ENCODE measurements around the gene C14orf180.

C14orf180 gene

DNA sequence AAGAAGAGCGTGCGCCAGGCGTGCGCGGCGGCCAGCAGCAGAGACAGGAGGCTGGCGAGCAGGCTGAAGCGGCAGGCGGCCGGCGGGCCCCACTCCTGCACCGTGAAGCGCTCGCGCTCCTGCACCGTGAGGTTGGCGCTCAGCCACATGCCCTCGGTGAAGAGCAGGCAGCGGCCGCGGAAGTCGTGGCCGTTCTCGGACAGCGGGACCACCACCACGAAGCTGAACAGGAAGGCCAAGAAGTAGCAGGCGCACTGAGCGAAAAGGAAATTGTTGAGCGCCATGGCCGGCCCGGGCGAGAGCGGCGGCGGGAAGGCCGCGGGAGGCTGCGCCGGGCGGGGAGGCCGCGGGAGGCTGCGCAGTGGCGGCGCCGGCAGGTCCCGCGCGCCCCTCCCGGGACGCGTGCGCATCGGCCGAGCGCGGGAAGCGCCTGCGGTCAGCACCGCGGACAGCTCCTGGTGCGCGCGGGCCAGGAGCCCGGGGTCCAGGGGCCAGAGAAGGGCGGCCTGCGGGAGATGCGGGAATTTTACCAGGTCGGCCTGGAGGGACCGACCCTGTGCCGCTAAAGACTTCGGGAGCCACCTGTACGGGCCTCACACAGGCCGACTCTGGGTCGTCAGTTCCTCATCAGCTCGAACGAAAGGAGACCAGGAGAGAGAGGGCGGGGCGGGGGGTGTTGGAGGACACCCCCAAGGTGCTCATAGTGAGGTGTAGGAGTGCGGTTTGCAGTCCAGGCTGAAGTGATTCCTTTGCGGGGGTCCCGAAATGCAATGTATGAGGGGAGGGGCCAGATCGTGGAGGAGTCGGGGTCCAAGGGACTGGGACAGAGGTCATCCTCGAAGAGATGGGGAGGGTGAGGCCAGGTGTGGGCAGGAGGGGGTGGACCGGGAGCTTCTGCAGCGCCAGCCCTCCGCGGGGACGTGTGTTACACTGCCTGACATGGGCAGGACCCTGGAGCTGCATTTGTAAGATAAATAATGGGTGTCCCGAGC, 25.2 kb downstream of the C14orf180 start, which contains the start of gene TMEM179:
Gene TMEM179, minus strand, starts transcription at position 315 of the 992 bp plus-strand sequence. Its CDS starts 31 bp downstream, at position 284.
- DNase-seq = no peak
- Histone ChIP-seq H3K27me3 (no peaks in the 10 kb centered on the region), H3K4me1 (peaks cover 22% of the 10 kb centered on the region), H3K4me3 (ENCODE audit: low read depth, low read length) (no peak within 1 kb of the TSS), H3K9me3 (no peaks in the 10 kb centered on the region), H3K36me3 (no peaks in the 10 kb centered on the region)
- TF ChIP-seq, protein P1, sequence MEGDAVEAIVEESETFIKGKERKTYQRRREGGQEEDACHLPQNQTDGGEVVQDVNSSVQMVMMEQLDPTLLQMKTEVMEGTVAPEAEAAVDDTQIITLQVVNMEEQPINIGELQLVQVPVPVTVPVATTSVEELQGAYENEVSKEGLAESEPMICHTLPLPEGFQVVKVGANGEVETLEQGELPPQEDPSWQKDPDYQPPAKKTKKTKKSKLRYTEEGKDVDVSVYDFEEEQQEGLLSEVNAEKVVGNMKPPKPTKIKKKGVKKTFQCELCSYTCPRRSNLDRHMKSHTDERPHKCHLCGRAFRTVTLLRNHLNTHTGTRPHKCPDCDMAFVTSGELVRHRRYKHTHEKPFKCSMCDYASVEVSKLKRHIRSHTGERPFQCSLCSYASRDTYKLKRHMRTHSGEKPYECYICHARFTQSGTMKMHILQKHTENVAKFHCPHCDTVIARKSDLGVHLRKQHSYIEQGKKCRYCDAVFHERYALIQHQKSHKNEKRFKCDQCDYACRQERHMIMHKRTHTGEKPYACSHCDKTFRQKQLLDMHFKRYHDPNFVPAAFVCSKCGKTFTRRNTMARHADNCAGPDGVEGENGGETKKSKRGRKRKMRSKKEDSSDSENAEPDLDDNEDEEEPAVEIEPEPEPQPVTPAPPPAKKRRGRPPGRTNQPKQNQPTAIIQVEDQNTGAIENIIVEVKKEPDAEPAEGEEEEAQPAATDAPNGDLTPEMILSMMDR (IDR thresholded peaks at IDR 0.05; ENCODE audit: low read depth, low read length) = no peak

DNA sequence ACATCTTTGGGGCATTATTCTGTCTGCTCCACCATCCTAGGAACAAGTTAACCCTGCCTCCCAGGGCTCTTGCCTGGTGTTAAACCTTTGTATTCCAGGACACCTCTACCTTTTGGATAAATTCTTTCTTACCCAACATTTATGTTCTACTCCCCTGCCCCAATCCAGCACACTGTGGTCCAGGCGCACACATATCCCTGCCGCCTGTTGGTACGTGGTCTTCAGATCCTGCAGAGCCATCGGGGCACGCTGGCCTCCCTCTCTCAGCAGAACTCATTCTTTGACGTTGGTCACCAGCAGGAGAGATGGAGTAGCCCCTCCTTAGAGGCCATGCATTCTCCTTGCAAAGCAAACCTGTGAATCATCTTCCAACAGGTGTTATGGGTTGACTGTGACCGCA, 30.1 kb downstream of the C14orf180 start:
- no peak for DNase-seq
- H3K9me3 ChIP-seq = no peaks in the 10 kb centered on the region
- H3K4me3 ChIP-seq (ENCODE audit: low read depth, low read length) = no peak overlapping the region
- no peaks in the 10 kb centered on the region for H3K4me1 ChIP-seq
- TF ChIP-seq, protein P1 (IDR thresholded peaks at IDR 0.05; ENCODE audit: low read depth, low read length) = no peak
- H3K36me3 ChIP-seq = no peaks in the 10 kb centered on the region
- no peaks in the 10 kb centered on the region for H3K27me3 ChIP-seq

DNA sequence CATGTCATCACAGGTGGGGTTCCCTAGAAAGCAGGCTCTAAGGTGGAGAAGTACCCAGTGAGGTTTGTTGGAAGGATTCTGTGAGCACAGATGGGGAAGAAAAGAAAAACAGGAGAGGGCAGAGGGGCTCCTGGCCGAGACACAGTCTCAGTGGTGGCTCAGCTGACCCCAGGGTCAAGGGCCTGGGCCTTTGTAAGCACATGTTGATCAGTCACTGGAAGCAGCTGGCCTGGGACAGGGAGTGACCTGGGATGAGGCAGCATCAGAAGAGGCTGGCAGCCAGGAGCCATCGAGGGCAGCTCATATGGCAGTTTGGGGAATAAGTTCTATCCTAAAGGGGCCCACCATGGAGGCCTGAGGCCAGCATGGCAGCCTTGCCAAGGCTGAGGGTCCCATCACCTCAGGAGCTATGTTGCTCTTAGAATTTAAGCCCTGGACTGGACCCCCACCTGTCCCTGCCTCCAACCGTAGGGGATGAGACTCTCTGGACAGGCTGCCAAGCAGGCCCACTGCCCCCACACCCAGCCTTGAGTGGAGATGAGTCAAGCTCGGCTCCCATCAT, 31.3 kb downstream of the C14orf180 start:
- Histone ChIP-seq H3K36me3 (no peaks in the 10 kb centered on the region), H3K4me3 (ENCODE audit: low read depth, low read length) (no peak overlapping the region), H3K27me3 (no peaks in the 10 kb centered on the region), H3K4me1 (no peaks in the 10 kb centered on the region), H3K9me3 (no peaks in the 10 kb centered on the region)
- TF ChIP-seq, protein P1 (IDR thresholded peaks at IDR 0.05; ENCODE audit: low read depth, low read length) = no peak
- no peak for DNase-seq

DNA sequence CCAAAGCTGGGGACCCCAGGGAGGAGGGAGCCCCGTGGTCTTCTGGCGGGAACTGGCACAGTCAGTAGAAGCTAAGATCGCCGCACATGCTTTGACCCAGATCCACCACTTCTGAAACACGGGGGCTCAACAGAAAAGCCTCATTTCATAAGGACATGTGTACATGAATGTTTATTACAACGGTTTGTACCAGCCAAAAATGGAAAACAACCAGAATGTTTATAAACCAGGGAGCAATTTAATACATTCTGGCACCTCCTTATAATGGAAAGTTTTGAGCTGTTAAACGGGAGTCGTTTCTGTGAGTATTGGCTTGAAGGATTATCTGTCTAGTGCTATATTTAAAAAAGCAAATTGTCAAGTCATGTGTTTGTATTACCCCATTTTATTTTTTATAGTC, 32.3 kb downstream of the C14orf180 start:
- Histone ChIP-seq H3K4me3 (ENCODE audit: low read depth, low read length) (no peak overlapping the region), H3K36me3 (no peaks in the 10 kb centered on the region), H3K9me3 (no peaks in the 10 kb centered on the region), H3K4me1 (no peaks in the 10 kb centered on the region), H3K27me3 (no peaks in the 10 kb centered on the region)
- TF ChIP-seq, protein P1 (IDR thresholded peaks at IDR 0.05; ENCODE audit: low read depth, low read length) = no peak
- DNase-seq = no peak

DNA sequence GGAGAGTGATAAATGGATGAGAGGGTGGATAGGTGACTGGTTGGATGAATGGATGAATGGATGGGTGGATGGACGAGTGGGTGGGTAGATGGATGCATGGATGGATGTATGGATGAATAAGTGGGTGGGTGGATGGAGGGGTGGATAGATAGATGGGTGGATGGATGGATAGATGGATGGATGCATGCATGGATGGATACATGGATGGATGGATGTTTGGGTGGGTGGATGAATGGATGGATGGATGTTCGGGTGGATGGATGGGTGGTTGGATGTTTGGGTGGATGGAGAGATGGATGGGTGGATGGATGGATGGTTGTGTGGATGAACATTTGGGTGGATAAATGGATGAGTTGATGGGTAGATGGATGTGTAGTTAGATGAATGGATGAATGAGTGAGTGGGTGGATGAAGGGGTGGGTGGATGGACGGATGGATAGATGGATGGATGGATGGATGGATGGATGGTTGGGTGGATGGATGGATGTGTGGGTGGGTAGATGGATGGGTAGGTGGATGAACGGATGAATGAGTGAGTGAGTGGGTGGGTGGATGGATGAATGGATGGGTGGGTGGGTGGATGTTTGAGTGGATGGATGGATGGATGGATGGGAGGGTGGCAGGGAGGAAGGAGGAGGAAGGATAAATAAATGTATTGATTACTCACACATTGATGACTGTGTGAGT, 34.7 kb downstream of the C14orf180 start:
- H3K4me1 ChIP-seq = no peaks in the 10 kb centered on the region
- no peaks in the 10 kb centered on the region for H3K27me3 ChIP-seq
- TF ChIP-seq, protein P1 (IDR thresholded peaks at IDR 0.05; ENCODE audit: low read depth, low read length) = no peak
- H3K9me3 ChIP-seq = no peaks in the 10 kb centered on the region
- H3K4me3 ChIP-seq (ENCODE audit: low read depth, low read length) = no peak overlapping the region
- no peaks in the 10 kb centered on the region for H3K36me3 ChIP-seq
- no peak for DNase-seq

Measured in BE2C (cell line).